ENCODE measurements around the gene RAB20.
"Not testable (repeated sequence)": the region's sequence is repeated elsewhere in the genome, so short reads cannot be mapped to it uniquely, and the experiment has no call there.

The RAB20 gene

GRCh38 chr13:110533771-110534670, 27.5 kb downstream of the RAB20 start:
- no peak overlapping the region for H3K27ac ChIP-seq
- TF ChIP-seq CTCF (conservative IDR thresholded peaks at IDR 0.05) (no peak), ZFX (IDR thresholded peaks at IDR 0.05) (no peak)

DNA sequence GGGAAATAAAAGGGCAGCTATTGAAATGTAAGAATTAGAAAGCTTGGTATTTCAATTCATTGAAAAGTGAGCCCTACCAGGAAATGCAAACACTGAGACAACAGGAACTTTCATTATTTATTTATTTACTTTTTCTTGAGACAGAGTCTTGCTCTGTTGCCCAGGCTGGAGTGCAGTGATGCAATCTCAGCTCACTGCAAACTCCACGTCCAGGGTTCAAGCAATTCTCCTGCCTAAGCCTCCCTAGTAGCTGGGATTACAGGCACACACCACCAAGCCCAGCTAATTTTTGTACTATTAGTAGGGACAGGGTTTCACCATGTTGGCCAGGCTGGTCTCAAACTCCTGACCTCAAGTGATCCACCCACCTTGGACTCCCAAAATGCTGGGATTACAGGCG, 29.3 kb downstream of the RAB20 start:
- H3K27ac ChIP-seq = not testable (repeated sequence)

DNA sequence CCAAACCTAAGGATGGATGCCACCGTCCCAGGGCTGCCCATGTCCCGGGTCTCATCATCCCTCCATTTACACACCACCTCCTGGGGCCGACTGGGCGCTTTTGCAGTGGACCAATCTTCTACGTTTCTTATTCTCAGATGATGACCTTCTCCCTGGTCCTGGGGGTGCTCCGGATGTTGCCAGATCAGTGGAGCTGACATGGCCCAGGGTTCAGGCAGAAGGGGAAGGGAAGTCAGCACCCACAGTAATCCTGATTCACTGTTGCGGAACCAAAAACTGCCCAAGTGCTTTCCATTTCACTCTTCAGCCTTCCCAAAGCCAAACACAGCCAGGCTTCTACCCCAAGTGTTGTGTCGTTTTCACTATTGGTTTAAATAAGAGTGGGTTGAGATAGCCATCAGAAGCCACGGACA, 29.8 kb downstream of the RAB20 start:
- H3K27ac ChIP-seq = no peak overlapping the region; the same call in 1 of the 2 replicates
- TF ChIP-seq CTCF (conservative IDR thresholded peaks at IDR 0.05) = no peak
- TF ChIP-seq ZFX (IDR thresholded peaks at IDR 0.05) = no peak

DNA sequence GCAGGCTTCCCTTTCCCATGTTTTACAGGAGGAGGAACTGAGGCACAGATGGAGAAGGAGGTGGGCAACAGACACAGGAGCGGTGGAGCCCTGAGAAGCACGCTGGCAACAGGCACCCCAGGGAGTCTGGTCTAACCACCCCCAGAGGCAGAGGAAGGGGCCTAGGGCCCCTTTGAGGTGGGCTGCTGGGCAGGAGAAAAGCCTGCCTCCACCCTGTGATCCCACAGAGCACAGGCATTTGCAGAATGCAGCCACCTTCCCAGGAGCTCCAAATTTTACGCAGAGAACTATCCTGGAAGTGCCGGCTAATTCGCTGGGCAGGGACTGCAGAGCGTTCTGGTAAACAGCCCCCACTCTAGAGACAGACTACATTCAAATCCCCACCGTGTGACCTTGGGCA, 30.4 kb downstream of the RAB20 start:
- TF ChIP-seq CTCF (conservative IDR thresholded peaks at IDR 0.05) (no peak), ZFX (IDR thresholded peaks at IDR 0.05) (no peak)

GRCh38 chr13:110529522-110530311, 31.8 kb downstream of the RAB20 start:
- H3K27ac ChIP-seq = no peak overlapping the region

More for the DNA sequence above, 30.4 kb downstream of the RAB20 start:
- no peak overlapping the region; the same call in 1 of the 2 replicates for H3K27ac ChIP-seq

DNA sequence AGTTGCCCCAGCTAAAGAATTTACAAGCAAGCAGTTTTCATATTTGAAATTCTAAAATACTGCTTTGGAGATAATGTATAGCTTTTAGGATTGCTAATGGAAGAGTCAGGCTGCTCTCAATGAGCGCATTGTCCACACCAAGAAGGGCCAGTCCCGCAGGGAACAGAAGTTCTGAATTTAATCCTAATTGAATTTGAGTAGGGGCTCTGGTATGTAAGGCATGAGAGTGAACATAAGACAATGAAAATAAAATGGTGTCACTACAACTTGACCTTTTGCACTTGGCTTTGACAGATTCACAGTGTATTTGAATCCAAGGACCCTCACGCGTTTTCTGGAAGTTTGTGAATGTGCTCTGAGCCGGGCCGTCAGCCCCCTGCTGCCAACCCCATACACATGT, 32.6 kb downstream of the RAB20 start:
- TF ChIP-seq ZFX (IDR thresholded peaks at IDR 0.05) = no peak
- no peak for TF ChIP-seq CTCF (conservative IDR thresholded peaks at IDR 0.05)
- H3K27ac ChIP-seq = no peak overlapping the region

More at GRCh38 chr13:110529522-110530311, 31.8 kb downstream of the RAB20 start:
- no peak for TF ChIP-seq CTCF (conservative IDR thresholded peaks at IDR 0.05)
- TF ChIP-seq ZFX (IDR thresholded peaks at IDR 0.05) = no peak

DNA sequence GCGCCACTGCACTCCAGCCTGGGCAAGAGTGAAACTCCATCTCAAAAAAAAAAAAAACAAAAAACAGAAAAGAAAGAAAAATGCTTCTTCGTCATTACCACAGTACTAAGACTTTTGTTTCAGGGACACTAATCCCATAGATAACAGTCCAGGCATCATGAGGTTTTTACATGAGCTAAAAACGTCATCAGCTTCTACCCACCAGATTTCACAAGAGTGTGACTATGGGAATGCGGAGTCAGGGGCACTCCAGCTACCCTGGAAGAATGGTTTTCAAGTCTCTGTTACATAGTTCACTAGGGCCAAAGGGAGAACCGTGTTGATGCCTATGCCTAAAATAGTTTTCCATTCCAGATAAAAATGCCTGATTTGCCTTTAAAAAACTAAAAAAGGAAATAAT, 33.2 kb downstream of the RAB20 start:
- no peak for TF ChIP-seq CTCF (conservative IDR thresholded peaks at IDR 0.05)
- TF ChIP-seq ZFX (IDR thresholded peaks at IDR 0.05) = no peak
- H3K27ac ChIP-seq = no peak overlapping the region

Measured in C4-2B (cell line).